GM21717 (cell line): ENCODE results near the gene GOLGA3.
"Not testable (repeated sequence)": the region's sequence is repeated elsewhere in the genome, so short reads cannot be mapped to it uniquely, and the experiment has no call there.

Experiments
- ATAC-seq: cut with Tn5 transposase; IDR thresholded peaks from one replicate; pipeline ENCODE4 v1.9.1; 2021; ENCODE audit warnings: mild to moderate bottlenecking, moderate library complexity; ENCODE audit not compliant: unreplicated experiment

The GOLGA3 gene

DNA sequence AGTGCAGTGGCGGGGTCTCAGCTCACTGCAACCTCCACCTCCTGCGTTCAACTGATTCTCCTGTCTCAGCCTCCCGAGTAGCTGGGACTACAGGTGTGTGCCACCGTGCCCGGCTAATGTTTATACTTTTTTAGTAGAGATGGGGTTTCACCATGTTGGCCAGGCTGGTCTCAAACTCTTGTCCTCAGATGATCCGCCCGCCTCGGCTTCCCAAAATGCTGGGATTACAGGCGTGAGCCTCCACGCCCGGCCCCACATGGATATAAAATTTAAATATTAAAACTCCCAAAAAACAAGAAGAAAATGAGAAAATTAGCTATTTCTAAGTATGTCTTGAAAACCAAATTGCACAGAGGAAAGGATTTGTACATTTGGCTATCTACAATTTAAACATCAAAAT is 16.0 kb upstream of the GOLGA3 start:
- not testable (repeated sequence) for ATAC-seq

DNA sequence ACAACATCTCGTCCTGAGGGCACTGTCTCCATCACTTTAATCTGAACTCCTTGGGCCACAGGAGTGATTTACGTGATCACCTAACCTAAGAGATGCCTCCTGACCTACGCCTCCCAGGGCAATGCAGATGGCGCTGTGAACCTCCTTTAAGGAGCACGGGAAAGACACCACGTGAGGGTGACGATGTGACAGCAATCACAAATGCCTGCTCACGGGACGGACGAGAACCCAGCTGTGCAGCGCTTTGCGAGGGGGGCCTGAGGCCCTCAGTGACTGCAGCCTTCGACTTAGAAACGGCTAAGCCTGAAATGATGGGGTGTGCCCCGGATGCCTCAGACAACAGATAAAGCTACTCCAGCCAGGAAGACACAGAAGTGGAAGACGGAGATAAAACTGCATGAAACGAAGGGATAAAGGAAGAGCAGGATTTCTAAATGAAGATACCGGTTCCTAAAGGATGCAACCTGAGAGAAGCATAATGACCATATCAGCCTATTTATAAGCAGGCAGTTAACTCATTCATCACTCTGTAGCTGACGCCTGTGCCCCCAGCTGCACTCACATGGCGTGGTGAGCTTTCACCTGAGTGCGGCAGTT is 13.9 kb upstream of the GOLGA3 start:
- ATAC-seq, result no peak

DNA sequence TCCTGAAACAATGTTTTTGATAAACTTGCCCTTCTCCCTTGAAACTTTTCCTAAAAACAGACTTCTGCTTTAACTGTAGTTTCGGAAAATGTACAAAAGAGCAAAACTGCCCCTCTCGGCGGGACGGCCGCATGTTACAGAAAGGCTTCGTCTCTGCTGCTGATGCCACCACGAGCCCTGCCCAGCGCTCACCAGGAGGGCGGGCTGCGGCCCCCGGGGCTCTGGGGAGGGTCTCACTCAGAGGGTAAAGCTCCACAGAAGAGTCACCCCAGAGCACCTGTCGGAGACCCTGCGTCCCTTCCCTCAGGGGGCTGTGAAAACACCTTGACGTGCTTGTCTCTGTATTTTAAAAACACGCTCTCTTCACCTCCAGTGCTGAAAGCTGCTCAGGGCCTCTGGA is 12.5 kb upstream of the GOLGA3 start:
- no peak for ATAC-seq

DNA sequence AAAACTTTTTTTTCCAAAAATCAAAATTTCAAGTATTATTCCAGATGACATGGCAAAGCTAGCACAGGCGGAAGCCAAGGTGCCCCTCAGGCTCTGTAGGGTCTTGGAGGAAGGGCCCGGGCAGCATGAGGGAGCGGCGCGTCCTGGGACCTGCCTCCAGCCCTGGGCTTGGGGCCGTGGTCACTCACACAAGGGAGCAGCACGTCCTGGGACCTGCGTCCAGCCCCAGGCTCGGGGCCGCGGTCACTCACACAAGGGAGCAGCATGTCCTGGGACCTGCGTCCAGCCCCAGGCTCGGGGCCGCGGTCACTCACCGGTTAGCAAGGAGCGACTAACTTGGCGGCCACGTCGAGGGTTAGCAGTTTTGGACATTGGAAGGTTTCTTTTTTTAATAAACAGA is 11.9 kb upstream of the GOLGA3 start:
- no peak for ATAC-seq

DNA sequence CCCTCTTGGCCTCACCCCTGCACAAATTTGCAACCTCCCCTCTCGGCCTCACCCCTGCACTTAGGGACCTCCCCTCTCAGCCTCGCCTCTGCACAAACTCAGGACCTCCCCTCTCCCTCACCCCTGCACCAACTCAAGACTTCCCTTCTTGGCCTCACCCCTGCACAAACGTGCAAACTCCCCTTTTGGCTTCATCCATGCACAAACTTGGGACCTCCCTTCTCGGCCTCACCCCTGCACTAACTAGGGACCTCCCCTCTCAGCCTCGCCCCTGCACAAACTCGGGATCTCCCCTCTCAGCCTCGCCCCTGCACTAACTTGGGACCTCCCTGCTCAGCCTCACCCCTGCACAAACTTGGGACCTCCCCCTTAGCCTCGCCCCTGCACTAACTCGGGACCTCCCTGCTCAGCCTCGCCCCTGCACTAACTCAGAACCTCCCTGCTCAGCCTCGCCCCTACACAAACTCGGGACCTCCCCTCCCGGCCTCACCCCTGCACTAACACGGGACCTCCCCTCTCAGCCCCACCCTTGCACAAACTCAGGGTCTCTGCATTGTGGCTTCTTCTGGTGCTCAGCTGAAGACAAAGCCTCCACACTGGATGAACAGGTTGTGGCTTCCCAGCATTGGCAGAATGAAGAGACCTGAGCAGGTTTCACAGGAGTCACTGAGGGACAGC is 11.0 kb upstream of the GOLGA3 start:
- no peak for ATAC-seq

DNA sequence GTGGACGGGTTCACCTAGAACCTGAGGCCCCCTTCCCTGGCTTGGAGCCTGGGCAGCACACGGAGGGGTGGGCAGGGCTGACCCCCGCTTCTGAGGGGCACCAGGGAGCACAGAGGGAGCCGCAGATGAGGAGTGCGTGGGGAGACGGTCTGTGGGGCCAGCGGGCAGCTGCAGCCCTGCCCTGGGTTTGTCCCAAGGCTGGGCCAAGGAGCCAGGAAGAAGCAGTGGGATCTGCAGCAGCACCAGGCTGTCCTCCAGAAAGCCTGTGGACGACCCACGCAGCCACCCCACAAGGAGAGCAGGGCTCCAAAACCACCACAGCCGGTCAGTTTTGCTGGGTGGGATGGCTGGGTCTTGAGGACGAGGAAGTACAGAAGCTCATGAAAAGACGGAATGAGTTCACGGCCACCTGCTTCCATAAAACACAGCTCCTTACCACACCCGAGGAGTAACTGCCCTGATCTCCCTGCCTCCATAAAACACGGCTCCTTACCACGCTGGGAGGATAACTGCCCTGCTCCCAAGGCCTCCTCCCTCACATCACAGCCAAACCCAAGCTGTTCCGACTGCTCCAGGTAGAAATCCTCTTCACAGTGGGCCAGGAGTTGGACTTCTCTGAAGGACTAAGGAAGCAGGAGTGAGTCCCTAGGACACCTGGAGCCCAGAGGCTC is 9.9 kb upstream of the GOLGA3 start:
- no peak for ATAC-seq

DNA sequence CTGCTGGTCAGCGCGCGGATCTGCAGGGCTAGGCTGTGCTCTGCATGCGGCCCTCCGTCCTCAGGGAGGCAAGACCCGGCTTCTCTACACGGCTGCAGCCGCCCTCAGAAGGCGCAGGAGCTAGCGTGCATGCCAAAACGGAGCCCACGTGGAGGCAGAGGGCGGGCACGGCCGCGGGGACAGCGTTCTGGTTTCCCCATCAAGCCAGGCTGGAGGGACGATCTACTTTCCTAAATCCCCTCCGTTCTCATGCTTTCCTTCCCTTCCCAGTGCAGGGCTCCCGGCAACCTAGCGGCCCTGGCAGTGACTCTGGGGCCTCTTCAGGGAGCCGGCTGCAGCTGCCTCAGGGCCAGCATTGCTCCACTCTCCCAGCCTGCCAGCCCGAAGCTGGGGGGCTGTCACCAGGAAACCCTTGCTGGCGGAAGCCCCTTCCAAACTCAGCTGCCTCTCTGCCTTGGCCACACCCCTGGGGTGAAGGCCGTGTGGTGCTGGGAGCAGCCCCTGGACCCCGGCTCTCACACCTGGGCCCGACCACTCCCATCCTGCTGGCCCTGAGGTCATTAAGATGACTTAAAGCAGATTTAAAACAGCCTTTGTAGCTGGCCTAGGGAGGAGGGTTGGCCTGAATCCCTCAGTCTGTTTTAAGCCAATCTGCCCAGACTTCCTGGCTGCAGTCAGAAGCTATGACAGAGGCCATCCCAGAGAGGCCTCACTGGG is 9.2 kb upstream of the GOLGA3 start:
- ATAC-seq, result no peak

DNA sequence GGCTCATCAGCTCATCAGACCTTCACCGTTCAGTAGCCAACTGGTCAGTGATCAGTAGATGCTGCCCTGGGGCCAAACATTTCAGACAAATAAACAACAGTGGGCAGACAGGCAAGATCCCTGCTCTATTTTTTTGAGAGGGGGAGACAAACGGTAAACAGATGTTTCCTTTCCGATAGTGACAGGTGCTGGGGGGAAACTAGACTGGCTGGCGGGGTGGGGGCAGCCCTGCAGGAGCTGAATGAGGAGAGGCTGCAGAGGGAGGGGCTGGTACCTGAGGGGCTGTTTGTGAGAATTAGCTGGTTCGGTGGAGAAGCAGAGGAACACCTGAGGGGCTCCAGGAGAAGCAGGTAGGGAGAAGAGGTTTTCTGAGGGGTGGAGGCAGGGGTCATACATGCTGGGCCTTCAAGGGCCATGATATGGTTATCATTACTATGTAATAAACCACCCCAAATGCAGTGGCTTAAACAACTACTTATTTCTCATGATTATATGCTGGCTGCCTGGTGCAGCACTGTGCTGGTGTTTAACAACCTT is 8.2 kb upstream of the GOLGA3 start:
- ATAC-seq, result no peak

DNA sequence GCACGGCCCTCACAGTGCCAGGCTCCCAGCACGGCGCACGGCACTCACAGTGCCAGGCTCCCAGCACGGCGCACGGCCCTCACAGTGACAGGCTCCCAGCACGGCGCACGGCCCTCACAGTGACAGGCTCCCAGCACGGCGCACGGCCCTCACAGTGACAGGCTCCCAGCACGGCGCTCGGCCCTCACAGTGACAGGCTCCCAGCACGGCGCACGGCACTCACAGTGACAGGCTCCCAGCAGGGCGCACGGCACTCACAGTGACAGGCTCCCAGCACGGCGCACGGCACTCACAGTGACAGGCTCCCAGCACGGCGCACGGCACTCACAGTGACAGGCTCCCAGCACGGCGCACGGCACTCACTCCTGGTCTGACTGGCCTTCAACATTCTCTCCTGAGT is 7.6 kb upstream of the GOLGA3 start:
- not testable (repeated sequence) for ATAC-seq

DNA sequence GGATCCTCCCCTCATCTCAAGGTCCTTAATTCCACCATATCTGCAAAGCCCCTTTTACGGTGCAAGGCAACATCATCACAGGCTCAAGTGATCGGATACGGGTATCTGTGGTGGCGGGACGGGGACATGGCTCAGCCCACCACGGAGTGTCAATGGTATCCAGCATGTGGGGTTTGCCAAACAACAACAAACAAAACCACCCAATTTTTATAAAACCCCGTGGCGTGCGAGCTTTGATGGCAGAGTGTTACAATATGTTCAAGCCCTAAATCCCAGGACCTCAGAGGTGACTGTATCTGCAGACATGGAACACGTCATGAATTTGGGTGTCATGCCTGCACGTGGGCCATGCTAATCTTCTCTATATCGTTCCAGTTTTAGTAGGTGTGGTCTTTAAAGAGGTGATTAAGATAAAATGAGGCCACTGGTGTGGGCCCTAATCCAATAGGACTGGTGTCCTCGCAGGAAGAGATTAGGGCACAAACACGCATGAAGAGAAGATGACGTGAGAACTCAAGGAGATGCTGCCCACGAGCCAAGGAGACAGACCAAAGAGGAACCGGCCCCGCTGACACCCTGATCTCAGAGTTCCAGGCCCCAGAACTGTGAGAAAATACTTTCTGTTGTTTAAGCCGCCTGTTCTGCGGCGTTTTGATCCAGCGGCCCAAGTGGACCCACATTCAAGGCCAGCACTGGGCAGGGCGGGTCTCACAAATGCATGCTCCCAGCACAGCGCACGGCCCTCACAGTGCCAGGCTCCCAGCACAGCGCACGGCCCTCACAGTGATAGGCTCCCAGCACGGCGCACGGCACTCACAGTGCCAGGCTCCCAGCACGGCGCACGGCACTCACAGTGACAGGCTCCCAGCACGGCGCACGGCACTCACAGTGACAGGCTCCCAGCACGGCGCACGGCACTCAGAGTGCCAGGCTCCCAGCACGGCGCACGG is 6.7 kb upstream of the GOLGA3 start:
- no peak for ATAC-seq

DNA sequence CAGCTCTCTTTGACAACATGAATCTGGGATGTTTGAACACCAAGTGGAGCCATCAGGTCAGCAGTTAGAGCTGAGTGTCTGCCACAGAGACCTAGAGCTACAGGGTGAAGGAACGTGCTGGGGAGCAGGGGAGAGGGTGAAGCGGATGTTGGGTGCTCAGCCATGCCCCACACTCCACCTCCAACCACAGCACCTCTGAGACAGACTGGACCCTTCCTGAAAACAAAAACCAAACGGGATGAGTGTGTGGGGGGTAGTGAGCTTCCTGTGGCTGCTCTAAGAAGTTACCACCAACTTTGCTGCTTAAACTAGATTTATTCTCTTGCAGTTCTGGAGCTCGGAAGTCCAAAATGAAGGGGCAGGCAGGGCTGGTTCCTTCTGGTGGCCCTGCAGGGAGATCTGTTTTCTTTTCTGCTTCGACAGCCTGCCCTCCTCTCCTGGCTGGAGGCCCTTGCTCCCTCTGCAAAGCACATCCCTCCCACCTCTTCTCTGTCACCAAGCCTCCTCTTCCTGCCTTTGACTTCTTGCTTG is 5.6 kb upstream of the GOLGA3 start:
- no peak for ATAC-seq

DNA sequence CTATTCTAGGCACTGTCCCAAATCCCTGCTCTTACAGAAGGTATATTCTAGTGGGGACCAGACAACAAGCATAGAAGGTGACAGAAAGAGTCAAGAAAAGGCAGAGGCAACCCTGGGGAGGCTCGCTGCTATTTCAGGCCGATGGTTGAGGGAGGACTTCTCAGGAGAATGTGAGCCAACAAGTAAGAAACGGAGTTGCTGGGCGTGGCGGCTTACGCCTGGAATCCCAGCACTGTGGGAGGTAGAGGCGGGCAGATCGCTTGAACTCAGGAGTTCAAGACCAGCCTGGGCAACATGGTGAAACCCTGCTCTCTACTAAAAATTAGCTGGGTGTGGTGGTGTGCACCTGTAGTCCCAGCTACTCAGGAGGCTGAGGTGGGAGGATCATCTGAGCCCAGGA is 4.7 kb upstream of the GOLGA3 start:
- ATAC-seq, result no peak

DNA sequence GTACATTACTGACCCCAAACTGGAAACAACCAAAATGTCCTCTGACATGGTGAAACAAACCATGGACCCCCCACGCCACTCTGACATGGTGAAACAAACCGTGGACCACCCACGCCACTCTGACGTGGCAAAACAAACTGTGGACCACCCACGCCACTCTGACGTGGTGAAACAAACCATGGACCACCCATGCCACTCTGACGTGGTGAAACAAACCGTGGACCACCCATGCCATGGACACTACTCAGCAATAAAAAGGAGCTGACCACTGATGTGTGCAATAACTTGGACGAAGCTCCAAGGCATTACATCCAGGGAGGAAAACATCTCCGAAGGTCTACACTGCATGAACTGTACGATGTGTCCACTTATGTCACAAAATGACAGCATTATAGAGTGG is 3.1 kb upstream of the GOLGA3 start:
- ATAC-seq, result no peak

DNA sequence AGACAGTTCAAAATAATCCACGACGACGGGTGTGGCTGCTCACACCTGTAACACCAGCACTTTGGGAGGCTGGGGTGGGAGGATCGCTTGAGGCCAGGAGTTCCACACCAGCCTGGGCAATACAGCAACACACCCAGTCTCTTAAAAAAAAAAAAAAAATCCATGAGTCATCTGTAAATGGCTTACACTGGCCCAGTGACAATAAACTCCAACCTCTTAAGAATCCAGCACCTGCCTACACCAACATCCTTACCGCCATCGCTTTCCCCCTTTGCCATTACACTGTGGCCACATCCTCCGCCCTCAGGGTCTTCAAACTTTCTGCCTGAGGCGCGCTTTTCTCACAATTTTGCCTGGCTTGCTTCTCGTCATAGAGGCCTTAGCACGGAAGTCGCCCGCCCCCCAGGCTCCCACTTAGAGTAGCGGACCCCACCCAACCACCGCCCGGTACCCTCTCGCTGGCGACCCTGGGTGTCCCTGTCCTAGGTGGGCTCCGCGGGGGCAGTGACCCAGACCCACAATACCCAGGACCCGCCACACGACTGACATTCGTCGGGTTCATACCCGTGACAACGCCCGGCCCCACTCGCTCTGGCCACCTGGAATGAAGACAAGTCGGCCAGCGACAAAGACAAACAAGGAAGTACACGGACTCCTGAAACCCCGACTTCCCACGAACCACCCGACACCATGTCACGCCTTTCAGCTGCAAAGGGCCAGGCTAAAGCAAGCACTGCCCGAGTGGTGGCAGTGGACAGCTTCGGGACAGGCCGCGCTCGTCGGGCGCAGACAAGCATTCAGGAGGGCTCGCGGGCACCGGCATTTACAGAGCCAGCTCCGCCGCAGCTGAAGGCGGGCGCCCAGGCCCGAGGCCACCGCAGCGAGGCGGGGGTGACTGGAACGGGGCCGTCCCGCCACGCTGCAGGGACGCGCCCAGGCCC is 636 bp downstream of the GOLGA3 start:
- ATAC-seq, result peak; percentile 22

DNA sequence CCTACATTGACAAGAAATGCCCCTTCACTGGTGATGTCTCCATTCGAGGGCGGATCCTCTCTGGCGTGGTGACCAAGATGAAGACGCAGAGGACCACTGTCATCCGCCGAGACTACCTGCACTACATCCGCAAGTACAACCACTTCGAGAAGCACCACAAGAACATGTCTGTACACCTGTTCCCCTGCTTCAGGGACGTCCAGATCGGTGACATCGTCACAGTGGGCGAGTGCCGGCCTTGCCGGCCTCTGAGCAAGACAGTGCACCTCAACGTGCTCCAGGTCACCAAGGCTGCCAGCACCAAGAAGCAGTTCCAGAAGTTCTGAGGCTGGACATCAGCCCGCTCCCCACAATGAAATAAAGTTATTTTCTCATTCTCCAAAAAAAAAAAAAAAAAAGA is 2.8 kb downstream of the GOLGA3 start:
- ATAC-seq, result no peak

DNA sequence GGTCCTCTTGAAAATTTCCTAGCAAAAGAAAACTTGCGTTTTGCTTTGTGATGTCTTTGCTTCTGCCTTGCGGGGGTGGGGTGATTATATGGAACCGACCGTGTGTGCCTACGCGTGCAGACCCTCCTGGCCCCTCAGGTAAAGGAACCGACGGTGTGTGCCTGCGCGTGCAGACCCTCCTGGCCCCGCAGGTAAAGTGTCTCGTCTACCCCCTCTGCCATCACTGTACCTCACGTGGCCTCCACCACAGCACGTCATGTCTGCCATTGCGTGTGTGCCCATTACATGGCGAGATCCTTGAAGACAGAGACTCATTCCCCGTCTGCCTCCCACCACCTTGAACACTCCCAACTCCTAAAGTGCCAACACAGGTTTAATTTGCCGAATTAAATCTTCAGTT is 3.6 kb downstream of the GOLGA3 start:
- ATAC-seq, result no peak

DNA sequence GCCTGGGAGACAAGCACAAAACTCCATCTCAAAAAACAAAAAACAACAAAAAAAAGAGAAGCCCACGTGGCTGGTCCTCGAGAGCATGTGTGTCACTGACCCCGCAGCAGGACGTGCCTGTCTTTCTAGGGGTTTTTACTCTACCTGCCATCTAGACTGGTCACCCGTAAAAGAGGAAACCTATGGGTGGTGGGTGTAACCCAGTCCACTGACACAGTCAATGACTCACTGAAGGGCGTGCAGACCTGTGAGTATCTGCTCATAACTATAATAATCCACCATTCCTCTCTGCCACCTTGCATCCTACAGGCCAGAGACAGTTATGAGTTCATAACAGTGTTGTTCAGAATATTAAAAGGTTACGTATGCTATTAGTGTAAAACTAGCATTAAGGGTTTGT is 4.6 kb downstream of the GOLGA3 start:
- ATAC-seq, result no peak

DNA sequence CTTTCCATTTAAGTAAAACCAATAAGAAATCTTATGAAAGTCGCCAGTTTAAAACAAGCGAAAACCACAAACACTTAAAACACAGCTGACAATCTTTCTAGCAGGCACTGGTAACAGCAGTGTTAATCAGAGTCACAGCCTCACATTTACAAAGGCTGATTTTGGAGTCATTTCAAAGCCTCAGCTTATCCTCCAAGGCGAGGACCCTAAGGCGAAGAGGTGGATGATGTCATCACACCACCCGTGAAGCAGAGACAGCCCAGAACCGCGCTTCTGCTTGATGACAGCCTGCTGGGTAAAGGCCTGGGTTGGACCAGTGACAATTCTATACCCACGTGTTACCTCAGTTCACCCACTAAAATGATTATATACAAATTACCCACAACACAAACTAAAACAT is 10.1 kb downstream of the GOLGA3 start:
- ATAC-seq, result no peak

DNA sequence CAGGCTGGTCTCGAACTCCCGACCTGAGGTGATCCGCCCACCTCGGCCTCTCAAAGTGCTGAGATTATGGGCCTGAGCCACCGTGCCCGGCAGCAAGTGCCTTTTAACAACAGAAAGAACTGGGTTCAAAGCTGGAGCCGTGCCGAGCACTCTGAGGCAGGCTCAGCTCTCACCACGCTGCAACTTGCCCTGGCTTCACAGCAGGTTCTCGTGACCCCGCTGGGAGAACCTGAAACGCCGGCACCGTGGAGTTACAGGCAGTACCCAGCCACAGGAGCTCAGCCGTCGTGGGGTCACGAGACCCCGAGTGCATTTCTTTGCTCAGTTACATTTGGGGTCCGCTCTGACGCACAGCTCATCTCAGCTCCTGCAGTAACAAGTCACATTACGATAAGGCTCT is 14.4 kb downstream of the GOLGA3 start:
- no peak for ATAC-seq
